ENCODE measurements around the gene XRCC1.

DNA sequence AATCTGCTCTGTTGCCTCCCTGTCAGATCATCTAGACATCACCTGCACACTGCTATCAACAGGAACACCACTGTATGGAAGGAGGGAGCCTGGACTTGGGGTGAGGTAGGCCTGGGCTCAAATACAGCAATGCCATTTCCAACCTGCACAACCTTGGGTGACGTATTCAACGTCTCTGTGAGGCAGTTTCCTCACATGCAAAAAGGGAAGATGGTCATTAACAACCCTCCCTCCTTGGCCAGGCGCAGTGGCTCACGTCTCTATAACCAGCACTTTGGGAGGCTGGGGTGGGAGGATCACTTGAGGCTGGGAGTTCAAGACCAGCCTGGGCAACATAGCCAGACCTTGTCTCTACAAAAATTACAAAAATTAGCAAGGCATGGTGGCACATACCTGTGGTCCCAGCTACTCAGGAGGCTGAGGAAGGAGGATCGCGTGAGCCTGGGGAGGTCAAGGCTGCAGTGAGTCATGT, 13.1 kb downstream of the XRCC1 start:
- TF ChIP-seq, protein P1, sequence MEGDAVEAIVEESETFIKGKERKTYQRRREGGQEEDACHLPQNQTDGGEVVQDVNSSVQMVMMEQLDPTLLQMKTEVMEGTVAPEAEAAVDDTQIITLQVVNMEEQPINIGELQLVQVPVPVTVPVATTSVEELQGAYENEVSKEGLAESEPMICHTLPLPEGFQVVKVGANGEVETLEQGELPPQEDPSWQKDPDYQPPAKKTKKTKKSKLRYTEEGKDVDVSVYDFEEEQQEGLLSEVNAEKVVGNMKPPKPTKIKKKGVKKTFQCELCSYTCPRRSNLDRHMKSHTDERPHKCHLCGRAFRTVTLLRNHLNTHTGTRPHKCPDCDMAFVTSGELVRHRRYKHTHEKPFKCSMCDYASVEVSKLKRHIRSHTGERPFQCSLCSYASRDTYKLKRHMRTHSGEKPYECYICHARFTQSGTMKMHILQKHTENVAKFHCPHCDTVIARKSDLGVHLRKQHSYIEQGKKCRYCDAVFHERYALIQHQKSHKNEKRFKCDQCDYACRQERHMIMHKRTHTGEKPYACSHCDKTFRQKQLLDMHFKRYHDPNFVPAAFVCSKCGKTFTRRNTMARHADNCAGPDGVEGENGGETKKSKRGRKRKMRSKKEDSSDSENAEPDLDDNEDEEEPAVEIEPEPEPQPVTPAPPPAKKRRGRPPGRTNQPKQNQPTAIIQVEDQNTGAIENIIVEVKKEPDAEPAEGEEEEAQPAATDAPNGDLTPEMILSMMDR (IDR thresholded peaks at IDR 0.05), result no peak
- no peak for TF ChIP-seq ZFX (IDR thresholded peaks at IDR 0.05; ENCODE audit: borderline replicate concordance)

All from 22Rv1 (cell line).